Hematopoietic multipotent progenitor cell treated with erythropoietin and hydrocortisone succinate and interleukin-3 and kit ligand, for 6 days (in vitro differentiated cells): ENCODE measurements around the gene ARMCX4.
"Not testable (repeated sequence)": the region's sequence is repeated elsewhere in the genome, so short reads cannot be mapped to it uniquely, and the experiment has no call there.

Experiments
- DNase-seq: peaks from one replicate; pipeline ENCODE4 v3.0.0-alpha.2; 2015

Gene ARMCX4

DNA sequence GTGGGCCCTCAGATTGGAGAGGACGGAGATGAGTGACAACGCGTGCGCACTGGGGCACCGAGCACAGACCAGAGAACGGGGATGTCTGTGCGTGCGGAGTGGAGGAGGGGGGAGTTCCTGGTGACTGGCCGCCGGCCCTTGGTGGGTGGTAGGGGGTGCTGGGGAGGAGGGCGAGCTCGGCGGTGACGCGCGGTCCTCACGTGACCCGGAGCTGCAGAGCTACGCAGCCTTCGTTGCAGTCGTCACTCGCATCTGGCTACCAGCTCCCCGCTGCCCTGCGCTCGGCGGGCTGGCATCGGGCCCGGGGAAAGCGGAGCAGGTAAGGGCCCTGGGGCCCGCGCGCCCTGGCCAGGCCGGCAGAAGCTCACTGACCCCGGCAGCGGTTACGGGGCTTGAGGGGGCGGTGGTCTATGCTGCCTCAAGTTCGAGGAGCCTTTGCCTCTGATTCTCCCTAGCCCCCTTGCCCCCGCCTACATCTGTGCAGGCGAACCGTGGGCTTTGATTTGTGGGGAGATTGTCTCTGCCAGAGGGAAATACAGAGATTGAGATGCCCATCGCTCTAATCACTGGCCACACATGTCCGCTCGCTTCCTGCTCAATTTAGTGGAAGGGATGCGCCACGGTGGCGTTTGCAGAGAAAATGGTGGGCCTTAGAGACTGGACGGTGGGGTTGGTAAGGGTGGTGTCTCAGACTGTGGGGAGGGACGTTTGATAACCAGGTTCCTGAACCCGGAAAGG is at the start of gene ARMCX4:
ARMCX4 (plus strand) TSS at position 245 of the 738 bp plus-strand sequence. CDS start 3,134 bp downstream, outside the sequence.
- DNase-seq, result no peak

- DNase-seq, result no peak
Measured at GRCh38 chrX:101442085-101442484, 43.2 kb upstream of the ARMCX4 start.

- no peak for DNase-seq
Measured at GRCh38 chrX:101449279-101449678, 36.0 kb upstream of the ARMCX4 start.

DNA sequence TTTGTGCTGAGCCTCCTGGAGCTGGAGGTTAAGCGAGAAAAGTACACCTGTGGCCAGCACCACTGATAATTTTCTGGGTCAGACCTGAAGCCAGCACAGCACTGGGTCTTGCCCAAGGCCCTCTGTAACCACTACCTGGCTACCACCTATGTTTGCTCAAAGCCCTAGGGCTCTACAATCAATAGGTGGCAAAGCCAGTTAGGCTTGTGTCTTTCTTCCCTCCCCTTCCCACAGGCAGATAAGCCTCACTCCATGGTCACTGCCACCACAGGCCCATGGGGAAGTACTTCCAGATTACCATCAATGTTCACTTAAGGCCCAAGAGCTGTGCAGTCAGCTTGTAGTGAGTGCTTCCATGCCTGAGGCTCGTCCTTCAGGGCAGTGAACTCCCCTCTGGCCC is 35.2 kb upstream of the ARMCX4 start:
- DNase-seq, result peak; percentile 29

DNA sequence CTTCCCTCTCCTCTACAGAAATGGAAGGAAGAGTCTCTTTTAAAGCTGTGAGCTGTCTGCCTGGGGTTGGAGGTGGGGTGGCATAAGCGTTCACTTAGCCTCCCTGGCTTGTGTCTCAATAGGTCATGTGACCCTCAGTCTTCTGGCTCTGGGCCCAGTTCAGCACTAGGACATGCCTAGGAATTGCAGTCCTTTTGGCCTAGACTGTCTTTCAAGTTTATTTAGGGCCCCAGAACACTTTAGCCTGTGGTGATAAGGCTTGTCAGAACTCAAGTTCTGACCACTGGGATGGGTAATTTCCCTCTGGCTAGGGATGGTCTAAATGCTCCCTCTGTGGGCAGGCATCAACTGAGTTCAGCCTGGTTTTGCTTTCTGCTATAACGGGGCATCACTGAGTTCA is 34.3 kb upstream of the ARMCX4 start:
- no peak for DNase-seq

DNA sequence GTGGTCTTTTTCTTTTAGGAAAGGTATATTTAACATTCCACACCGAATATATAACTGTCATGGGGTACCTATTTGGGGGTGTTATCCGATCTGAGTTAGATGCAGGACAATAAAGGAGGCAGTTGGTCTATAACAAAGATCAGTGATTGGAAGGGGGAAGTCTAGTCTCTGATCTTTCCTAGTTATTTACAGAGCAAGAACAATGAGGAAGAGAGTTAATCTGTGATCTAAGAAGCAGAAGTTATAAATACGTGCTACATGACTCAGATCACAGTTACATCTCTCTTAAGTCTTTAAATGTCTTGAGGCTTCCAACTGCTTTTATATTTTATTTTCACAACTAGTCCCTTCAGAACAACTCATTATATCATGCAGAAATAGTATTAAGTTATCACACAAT is 33.2 kb upstream of the ARMCX4 start:
- DNase-seq, result peak; percentile 11

DNA sequence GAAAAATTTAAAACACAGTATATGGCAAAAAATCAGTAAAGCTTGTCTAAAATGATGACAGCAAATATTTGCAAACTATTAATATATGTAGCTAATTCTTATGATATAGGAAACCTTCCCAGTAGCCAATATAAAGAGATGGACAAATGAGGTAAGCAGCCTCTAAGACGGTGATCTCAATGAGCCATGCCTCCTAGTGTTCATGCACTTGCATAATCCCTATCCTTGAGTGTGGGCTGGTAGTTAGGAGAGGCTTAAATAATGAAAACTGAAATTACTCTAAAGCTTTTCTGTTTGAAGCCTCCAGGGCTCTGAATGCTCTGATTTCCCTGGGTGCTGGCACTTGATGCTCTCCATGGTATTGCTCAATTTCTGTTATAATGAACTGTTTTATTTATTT is 24.6 kb upstream of the ARMCX4 start:
- no peak for DNase-seq

- DNase-seq, result peak; percentile 22
Measured at GRCh38 chrX:101462892-101463291, 22.4 kb upstream of the ARMCX4 start.

DNA sequence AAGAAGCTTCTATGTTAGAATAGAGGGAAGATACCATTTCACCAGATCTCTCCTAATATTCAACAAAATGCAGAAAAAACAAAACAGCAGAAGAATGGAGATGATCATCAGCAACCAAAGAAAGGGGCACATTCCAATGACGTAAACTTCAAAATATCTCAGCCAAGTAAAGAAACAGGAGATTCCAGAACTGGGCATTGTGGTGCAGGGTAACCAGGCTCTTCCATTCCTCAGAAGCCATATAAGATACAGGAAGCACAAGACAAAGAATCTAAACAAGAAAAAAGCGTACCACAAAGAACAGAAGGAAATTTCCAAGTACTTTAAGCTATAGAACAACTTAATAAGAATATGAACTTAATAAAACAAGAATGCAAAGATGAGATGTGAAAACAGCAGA is 6.9 kb upstream of the ARMCX4 start:
- no peak for DNase-seq

DNA sequence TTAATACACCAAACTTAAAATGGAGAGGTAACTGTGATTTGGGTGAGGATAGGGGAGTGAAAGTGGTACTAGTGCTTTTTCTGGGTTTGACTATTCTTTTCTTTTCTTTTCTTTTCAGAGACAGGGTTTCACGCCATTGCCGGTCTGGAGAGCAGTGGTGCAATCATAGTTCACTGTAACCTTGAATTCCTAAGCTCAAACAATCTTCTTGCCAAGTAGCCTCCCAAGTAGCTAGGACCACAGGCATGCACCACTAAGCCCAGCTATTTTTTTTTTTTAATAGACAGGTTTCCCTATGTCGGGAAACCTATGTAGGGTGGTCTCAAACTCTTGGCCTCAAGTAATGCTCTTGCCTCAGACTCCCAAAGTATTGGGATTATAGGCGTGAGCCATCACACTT is 3.0 kb upstream of the ARMCX4 start:
- no peak for DNase-seq

- DNase-seq, result no peak
Measured at GRCh38 chrX:101483705-101484104, 1.6 kb upstream of the ARMCX4 start.

GRCh38 chrX:101484135-101484534 is 1.1 kb upstream of the ARMCX4 start:
- DNase-seq, result no peak

GRCh38 chrX:101488796-101489195 is 3.5 kb downstream of the ARMCX4 start:
- no peak for DNase-seq

DNA sequence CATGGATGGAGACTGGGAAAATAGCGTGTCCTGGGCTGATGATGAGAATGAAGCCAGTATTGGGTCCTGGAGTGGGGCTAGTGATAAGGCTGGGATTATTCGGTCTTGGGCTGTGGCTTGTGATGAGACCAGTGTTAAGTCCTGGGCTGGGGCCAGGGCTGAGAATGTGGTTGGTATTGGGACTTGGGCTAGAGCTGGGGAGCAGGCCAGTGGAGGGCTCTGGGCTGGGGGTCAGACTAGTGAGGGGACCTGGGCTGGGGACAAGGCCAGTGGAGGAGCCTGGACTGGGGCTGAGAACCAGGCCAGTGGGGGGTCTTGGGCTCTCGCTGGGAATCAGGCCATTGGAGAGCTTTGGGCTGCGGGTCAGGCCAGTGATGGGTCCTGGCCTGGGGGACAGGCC is 6.7 kb downstream of the ARMCX4 start:
- no peak for DNase-seq

- no peak for DNase-seq
Measured at GRCh38 chrX:101493225-101493624, 8.0 kb downstream of the ARMCX4 start.

- DNase-seq, result not testable (repeated sequence)
Measured at GRCh38 chrX:101502929-101503328, 17.7 kb downstream of the ARMCX4 start.

- no peak for DNase-seq
Measured at GRCh38 chrX:101507372-101507771, 22.1 kb downstream of the ARMCX4 start.

- no peak for DNase-seq
Measured at GRCh38 chrX:101507986-101508385, 22.7 kb downstream of the ARMCX4 start.

- DNase-seq, result no peak
Measured at GRCh38 chrX:101530944-101531343, 45.7 kb downstream of the ARMCX4 start.
